ENCODE data around the gene LPIN1.

DNA sequence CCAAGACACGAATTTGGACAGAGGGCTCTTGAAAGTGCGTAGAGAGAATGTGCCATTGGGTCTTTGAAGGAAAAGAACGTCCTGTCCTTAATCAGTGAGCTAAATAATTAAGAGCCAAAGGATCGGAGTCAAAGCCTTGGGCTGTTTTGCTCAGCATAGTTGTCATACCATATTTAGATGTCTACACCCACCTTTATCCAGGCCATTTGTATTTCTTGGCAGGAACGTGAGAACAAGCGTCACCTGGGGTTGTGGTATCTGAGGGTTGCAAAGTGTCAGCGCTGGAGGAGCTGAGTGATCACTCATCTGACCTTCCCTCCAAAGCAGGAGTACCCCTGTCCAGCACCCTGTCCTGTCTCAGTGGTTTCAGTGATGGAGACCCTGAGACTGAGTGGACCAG is 4.5 kb downstream of the LPIN1 start:
- TF ChIP-seq, protein P1, sequence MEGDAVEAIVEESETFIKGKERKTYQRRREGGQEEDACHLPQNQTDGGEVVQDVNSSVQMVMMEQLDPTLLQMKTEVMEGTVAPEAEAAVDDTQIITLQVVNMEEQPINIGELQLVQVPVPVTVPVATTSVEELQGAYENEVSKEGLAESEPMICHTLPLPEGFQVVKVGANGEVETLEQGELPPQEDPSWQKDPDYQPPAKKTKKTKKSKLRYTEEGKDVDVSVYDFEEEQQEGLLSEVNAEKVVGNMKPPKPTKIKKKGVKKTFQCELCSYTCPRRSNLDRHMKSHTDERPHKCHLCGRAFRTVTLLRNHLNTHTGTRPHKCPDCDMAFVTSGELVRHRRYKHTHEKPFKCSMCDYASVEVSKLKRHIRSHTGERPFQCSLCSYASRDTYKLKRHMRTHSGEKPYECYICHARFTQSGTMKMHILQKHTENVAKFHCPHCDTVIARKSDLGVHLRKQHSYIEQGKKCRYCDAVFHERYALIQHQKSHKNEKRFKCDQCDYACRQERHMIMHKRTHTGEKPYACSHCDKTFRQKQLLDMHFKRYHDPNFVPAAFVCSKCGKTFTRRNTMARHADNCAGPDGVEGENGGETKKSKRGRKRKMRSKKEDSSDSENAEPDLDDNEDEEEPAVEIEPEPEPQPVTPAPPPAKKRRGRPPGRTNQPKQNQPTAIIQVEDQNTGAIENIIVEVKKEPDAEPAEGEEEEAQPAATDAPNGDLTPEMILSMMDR (IDR thresholded peaks at IDR 0.05), result no peak
- TF ChIP-seq POLR2AphosphoS5 (IDR thresholded peaks at IDR 0.05) (peak in 2 of 3 donors; percentile 23 to 62), POLR2A (IDR thresholded peaks at IDR 0.05) (no peak)

Measured in breast epithelium (tissue), 3 donors.